ENCODE results near the gene PIK3R6. TPM values are rescaled to one million over a fixed set of nuclear protein-coding genes. Genes with fewer than 3 reads are reported as not detected.

The PIK3R6 gene
- total and polyA plus RNA-seq, 10 of the 15 experiments (the other 5 are each of a cell fraction or from before 2014, with no cell fraction given) = 6.7 to 146 (median 68.2) TPM

- TF ChIP-seq CEBPZ (IDR thresholded peaks at IDR 0.05; ENCODE audit: low read depth, low read length) = no peak
- TF ChIP-seq HDAC6 (IDR thresholded peaks at IDR 0.05; ENCODE audit: unreplicated experiment) = no peak
- TF ChIP-seq NR2C1 (IDR thresholded peaks at IDR 0.05) = no peak
- TF ChIP-seq, protein P1, sequence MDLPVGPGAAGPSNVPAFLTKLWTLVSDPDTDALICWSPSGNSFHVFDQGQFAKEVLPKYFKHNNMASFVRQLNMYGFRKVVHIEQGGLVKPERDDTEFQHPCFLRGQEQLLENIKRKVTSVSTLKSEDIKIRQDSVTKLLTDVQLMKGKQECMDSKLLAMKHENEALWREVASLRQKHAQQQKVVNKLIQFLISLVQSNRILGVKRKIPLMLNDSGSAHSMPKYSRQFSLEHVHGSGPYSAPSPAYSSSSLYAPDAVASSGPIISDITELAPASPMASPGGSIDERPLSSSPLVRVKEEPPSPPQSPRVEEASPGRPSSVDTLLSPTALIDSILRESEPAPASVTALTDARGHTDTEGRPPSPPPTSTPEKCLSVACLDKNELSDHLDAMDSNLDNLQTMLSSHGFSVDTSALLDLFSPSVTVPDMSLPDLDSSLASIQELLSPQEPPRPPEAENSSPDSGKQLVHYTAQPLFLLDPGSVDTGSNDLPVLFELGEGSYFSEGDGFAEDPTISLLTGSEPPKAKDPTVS (IDR thresholded peaks at IDR 0.05; ENCODE audit: low read depth, low read length) = no peak
- no peak; the same call in 1 of the 2 replicates for TF ChIP-seq CREB1 (IDR thresholded peaks at IDR 0.05; ENCODE audit: low read depth)
- TF ChIP-seq EED (IDR thresholded peaks at IDR 0.05; ENCODE audit: low read depth) = peak; percentile 70
- no peak for TF ChIP-seq FOXK2 (IDR thresholded peaks at IDR 0.05)
- TF ChIP-seq GATAD2B (conservative IDR thresholded peaks at IDR 0.05; ENCODE audit: low read depth) = peak; percentile 96
- TF ChIP-seq, protein P2, sequence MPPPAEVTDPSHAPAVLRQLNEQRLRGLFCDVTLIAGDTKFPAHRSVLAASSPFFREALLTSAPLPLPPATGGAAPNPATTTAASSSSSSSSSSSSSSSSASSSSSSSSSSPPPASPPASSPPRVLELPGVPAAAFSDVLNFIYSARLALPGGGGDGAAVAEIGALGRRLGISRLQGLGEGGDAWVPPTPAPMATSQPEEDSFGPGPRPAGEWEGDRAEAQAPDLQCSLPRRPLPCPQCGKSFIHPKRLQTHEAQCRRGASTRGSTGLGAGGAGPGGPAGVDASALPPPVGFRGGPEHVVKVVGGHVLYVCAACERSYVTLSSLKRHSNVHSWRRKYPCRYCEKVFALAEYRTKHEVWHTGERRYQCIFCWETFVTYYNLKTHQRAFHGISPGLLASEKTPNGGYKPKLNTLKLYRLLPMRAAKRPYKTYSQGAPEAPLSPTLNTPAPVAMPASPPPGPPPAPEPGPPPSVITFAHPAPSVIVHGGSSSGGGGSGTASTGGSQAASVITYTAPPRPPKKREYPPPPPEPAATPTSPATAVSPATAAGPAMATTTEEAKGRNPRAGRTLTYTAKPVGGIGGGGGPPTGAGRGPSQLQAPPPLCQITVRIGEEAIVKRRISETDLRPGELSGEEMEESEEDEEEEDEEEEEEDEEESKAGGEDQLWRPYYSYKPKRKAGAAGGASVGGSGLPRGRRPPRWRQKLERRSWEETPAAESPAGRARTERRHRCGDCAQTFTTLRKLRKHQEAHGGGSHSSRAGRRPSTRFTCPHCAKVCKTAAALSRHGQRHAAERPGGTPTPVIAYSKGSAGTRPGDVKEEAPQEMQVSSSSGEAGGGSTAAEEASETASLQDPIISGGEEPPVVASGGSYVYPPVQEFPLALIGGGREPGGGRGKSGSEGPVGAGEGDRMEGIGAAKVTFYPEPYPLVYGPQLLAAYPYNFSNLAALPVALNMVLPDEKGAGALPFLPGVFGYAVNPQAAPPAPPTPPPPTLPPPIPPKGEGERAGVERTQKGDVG (CRISPR knock-in tag; IDR thresholded peaks at IDR 0.05) = no peak
- TF ChIP-seq NR2C2 (IDR thresholded peaks at IDR 0.05; ENCODE audit: borderline replicate concordance, control insufficient read depth, insufficient read length, low read depth) = no peak
- TF ChIP-seq ZNF207 (IDR thresholded peaks at IDR 0.05; ENCODE audit: borderline replicate concordance) = peak; percentile 19; the same call in 1 of the 2 replicates
- TF ChIP-seq SREBF2 (IDR thresholded peaks at IDR 0.05; ENCODE audit: low read length) = no peak
- TF ChIP-seq PAX5 (IDR thresholded peaks at IDR 0.05; ENCODE audit: borderline replicate concordance, low read depth, low read length) = peak; percentile 91; the same call in 1 of the 2 replicates
- TF ChIP-seq, protein P3, sequence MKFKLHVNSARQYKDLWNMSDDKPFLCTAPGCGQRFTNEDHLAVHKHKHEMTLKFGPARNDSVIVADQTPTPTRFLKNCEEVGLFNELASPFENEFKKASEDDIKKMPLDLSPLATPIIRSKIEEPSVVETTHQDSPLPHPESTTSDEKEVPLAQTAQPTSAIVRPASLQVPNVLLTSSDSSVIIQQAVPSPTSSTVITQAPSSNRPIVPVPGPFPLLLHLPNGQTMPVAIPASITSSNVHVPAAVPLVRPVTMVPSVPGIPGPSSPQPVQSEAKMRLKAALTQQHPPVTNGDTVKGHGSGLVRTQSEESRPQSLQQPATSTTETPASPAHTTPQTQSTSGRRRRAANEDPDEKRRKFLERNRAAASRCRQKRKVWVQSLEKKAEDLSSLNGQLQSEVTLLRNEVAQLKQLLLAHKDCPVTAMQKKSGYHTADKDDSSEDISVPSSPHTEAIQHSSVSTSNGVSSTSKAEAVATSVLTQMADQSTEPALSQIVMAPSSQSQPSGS (IDR thresholded peaks at IDR 0.05; ENCODE audit: low read length) = peak; percentile 89
- peak; percentile 87 for TF ChIP-seq POLR2AphosphoS5 (IDR thresholded peaks at IDR 0.05; ENCODE audit: low read length)
- TF ChIP-seq, protein P4, sequence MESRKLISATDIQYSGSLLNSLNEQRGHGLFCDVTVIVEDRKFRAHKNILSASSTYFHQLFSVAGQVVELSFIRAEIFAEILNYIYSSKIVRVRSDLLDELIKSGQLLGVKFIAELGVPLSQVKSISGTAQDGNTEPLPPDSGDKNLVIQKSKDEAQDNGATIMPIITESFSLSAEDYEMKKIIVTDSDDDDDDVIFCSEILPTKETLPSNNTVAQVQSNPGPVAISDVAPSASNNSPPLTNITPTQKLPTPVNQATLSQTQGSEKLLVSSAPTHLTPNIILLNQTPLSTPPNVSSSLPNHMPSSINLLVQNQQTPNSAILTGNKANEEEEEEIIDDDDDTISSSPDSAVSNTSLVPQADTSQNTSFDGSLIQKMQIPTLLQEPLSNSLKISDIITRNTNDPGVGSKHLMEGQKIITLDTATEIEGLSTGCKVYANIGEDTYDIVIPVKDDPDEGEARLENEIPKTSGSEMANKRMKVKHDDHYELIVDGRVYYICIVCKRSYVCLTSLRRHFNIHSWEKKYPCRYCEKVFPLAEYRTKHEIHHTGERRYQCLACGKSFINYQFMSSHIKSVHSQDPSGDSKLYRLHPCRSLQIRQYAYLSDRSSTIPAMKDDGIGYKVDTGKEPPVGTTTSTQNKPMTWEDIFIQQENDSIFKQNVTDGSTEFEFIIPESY (IDR thresholded peaks at IDR 0.05) = no peak
- 0 out of 2 replicates have a peak, but pooled peaks have one; percentile 67 for TF ChIP-seq SMARCA5 (IDR thresholded peaks at IDR 0.05)
- TF ChIP-seq YBX1 (IDR thresholded peaks at IDR 0.05) = no peak
- TF ChIP-seq CHD4 (IDR thresholded peaks at IDR 0.05) = no peak
These were observed 11.8 kb downstream of the PIK3R6 start (continued) for GRCh38 chr17:8855477-8856204.

All from GM12878 (cell line).